Smooth muscle cell (in vitro differentiated cells): ENCODE results near the gene KRTAP15-1. TPM values are rescaled to one million over a fixed set of nuclear protein-coding genes. Genes with fewer than 3 reads are reported as not detected.

Experiments
- DNase-seq: peaks from one replicate; lab custom pipeline; 2025; ENCODE audit not compliant: unreplicated experiment; lab: John Stamatoyannopoulos, UW
- H2AFZ ChIP-seq: fragments of 200-600 bp; sonication (generic); 2 replicates; pipeline ENCODE4 v1.6.0; 2016; ENCODE audit warnings: antibody characterized with exemption, low read depth, mild to moderate bottlenecking
- H3F3A ChIP-seq: fragments of 200-600 bp; sonication (generic); 2 replicates; pipeline ENCODE4 v1.6.0; 2017; ENCODE audit warnings: antibody characterized with exemption, low read depth
- H3K27ac ChIP-seq: fragments of 200-600 bp; sonication (generic); 2 replicates; pipeline ENCODE4 v1.5.1; 2016; ENCODE audit warnings: low read depth, mild to moderate bottlenecking
- H3K27me3 ChIP-seq: fragments of 200-600 bp; sonication (generic); 2 replicates; pipeline ENCODE4 v1.6.1; 2016; ENCODE audit warnings: low read depth, mild to moderate bottlenecking
- H3K36me3 ChIP-seq: fragments of 200-600 bp; sonication (generic); 2 replicates; pipeline ENCODE4 v1.5.1; 2016; ENCODE audit warnings: low read depth
- H3K4me1 ChIP-seq: fragments of 200-600 bp; sonication (generic); 2 replicates; pipeline ENCODE4 v1.5.1; 2016; ENCODE audit warnings: low read depth
- H3K4me2 ChIP-seq: fragments of 200-600 bp; sonication (generic); 2 replicates; pipeline ENCODE4 v1.6.0; 2016; ENCODE audit warnings: mild to moderate bottlenecking
- H3K4me3 ChIP-seq: fragments of 200-600 bp; sonication (generic); 2 replicates; pipeline ENCODE4 v1.5.1; 2016; ENCODE audit warnings: mild to moderate bottlenecking
- H3K79me2 ChIP-seq: fragments of 200-600 bp; sonication (generic); 2 replicates; pipeline ENCODE4 v1.6.0; 2016; ENCODE audit warnings: low read depth, mild to moderate bottlenecking
- H3K9ac ChIP-seq: fragments of 200-600 bp; sonication (generic); 2 replicates; pipeline ENCODE4 v1.6.0; 2016; ENCODE audit warnings: low read depth
- H3K9me3 ChIP-seq: fragments of 200-600 bp; sonication (generic); replicated peaks from 2 replicates; pipeline ENCODE4 v1.5.1; 2016; ENCODE audit warnings: low read depth
- H4K20me1 ChIP-seq: fragments of 200-600 bp; sonication (generic); 2 replicates; pipeline ENCODE4 v1.6.0; 2016; ENCODE audit warnings: low read depth
- WGBS: methylation state at CpG from one replicate; pipeline ENCODE4 v1.1.7; 2016; ENCODE audit warnings: low lambda C conversion rate; 5-methylcytosine and 5-hydroxymethylcytosine counted together
- polyA plus RNA-seq: library from polyadenylated mRNA; unstranded; fragments of >200 nt; fragmentation: Nextera tagmentation; extraction: Ambion mirVana; gene quantifications from 2 replicates; pipeline ENCODE4 v1.2.1, GENCODE V29; 2016
- total RNA-seq: library from RNA; depleted of rRNA; stranded (reverse); fragments of >200 nt; gene quantifications from 2 replicates; pipeline ENCODE4 v1.2.3, GENCODE V29; 2014
- TF ChIP-seq, protein P1 (sequence below): fragments of 200-600 bp; sonication (generic); IDR thresholded peaks from 2 replicates; pipeline ENCODE4 v1.5.1; 2017; ENCODE audit warnings: borderline replicate concordance, mild to moderate bottlenecking, antibody characterized with exemption; ENCODE audit not compliant: insufficient read depth, poor library complexity, severe bottlenecking

KRTAP15-1 gene, protein sequence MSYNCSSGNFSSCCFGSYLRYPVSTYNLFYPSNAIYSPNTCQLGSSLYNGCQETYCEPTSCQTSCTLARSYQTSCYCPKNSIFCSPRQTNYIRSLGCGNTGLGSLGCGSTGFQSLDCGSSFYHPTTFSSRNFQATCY
- total RNA-seq, result not detected in 2 replicates
- polyA plus RNA-seq, result not detected in 2 replicates

DNA sequence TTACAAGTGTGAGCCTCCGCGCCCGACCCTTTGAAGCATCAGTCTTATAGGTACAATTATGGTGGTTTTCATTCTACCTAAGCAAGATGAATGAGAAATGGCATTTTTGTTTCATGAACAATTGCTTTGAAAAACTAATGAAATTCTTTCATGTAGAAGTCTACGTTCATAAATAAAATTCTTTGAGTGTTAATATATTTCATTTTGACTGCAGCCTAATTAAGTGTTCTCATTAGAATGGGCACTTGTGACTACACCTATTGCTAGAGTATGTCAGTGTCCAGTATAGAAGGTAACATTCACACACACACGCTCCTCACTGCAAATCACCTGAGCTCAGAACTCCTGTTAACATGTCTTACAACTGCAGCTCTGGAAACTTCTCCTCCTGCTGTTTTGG, at the start of gene KRTAP15-1:
Gene KRTAP15-1 (plus strand): TSS at position 301 of the 400 bp plus-strand sequence. CDS start 53 bp downstream, at position 354.
- H4K20me1 ChIP-seq, result no peaks in the 10 kb centered on the region
- DNase-seq, result no peak
- 95% methylated on average over 5 of the region's 5 CpGs for WGBS

DNA sequence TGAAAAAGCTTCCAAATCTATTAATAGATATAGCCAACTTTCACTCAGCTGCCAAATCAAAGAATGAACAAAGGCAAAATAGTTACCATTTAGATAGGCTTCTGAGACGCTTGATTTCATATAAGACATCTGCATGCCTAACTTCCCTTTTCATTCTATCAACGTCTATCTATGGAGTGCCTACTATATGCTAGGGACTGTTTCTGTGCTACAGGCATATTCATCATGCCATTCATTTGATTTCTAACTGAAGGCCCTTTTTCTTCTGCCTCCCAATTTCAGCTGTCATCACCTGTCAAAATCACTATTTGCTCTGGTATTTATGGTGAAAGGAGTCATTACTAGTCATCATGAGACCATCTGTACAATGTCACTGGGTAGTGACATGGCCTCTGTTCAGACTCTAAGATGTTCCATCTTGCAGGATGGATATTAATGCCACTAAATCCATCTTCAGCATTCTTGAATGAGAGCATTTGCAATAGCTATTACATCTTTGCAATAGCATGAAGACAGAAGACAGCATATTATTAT, 48.5 kb upstream of the KRTAP15-1 start:
- H3K27ac ChIP-seq, result no peak overlapping the region

More for the DNA sequence above, at the start of gene KRTAP15-1:
- Histone ChIP-seq H3K4me1 (no peaks in the 10 kb centered on the region), H3K27me3 (no peaks in the 10 kb centered on the region), H3K79me2 (no peaks in the 10 kb centered on the region), H3K9me3 (no peaks in the 10 kb centered on the region), H3F3A (no peaks in the 10 kb centered on the region), H3K4me3 (no peak within 1 kb of the TSS), H3K4me2 (no peak within 1 kb of the TSS), H3K27ac (no peak within 1 kb of the TSS), H3K36me3 (no peaks in the 10 kb centered on the region), H3K9ac (no peak within 1 kb of the TSS), H2AFZ (no peak within 1 kb of the TSS)
- TF ChIP-seq, protein P1, sequence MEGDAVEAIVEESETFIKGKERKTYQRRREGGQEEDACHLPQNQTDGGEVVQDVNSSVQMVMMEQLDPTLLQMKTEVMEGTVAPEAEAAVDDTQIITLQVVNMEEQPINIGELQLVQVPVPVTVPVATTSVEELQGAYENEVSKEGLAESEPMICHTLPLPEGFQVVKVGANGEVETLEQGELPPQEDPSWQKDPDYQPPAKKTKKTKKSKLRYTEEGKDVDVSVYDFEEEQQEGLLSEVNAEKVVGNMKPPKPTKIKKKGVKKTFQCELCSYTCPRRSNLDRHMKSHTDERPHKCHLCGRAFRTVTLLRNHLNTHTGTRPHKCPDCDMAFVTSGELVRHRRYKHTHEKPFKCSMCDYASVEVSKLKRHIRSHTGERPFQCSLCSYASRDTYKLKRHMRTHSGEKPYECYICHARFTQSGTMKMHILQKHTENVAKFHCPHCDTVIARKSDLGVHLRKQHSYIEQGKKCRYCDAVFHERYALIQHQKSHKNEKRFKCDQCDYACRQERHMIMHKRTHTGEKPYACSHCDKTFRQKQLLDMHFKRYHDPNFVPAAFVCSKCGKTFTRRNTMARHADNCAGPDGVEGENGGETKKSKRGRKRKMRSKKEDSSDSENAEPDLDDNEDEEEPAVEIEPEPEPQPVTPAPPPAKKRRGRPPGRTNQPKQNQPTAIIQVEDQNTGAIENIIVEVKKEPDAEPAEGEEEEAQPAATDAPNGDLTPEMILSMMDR, result no peak

DNA sequence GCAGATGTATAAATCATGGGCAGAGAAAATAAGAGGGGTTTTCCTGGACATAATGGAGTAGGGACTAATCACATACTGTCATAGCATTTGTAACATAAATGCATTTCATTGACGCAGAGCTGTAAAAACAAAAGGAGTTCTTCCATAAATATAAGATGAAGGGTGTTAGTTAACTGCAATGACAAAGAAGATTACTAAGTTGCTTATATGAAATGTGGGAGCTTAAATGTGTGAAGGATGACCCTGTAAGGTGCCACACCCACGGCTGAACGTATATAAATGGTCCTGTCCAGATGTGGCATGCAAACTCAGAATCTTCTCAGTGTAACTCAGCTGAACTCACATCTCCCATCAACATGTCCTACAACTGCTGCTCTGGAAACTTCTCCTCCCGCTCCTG, 44.3 kb upstream of the KRTAP15-1 start, which contains the start of gene KRTAP13-1:
Gene KRTAP13-1 (plus strand): TSS at position 301 of the 400 bp plus-strand sequence. CDS start 56 bp downstream, at position 357.
- no peak within 1 kb of the TSS for H3K9ac ChIP-seq
- no peaks in the 10 kb centered on the region for H3K27me3 ChIP-seq
- H4K20me1 ChIP-seq, result no peaks in the 10 kb centered on the region
- H3F3A ChIP-seq, result no peaks in the 10 kb centered on the region
- H3K9me3 ChIP-seq, result no peaks in the 10 kb centered on the region
- 93% methylated on average over 4 of the region's 4 CpGs for WGBS
- H3K4me3 ChIP-seq, result no peak within 1 kb of the TSS
- DNase-seq, result no peak
- no peak within 1 kb of the TSS for H2AFZ ChIP-seq
- TF ChIP-seq, protein P1, result no peak
- no peaks in the 10 kb centered on the region for H3K36me3 ChIP-seq
- no peaks in the 10 kb centered on the region for H3K4me1 ChIP-seq
- no peak within 1 kb of the TSS for H3K4me2 ChIP-seq
- H3K79me2 ChIP-seq, result no peaks in the 10 kb centered on the region
- H3K27ac ChIP-seq, result no peak within 1 kb of the TSS

More for the DNA sequence above, 48.5 kb upstream of the KRTAP15-1 start:
- Histone ChIP-seq H3K36me3 (no peaks in the 10 kb centered on the region), H3K9me3 (no peaks in the 10 kb centered on the region), H3K4me2 (no peak overlapping the region), H3F3A (no peaks in the 10 kb centered on the region), H3K27me3 (no peaks in the 10 kb centered on the region), H3K9ac (no peak overlapping the region), H4K20me1 (no peaks in the 10 kb centered on the region), H3K79me2 (no peaks in the 10 kb centered on the region), H3K4me3 (no peak overlapping the region), H3K4me1 (no peaks in the 10 kb centered on the region), H2AFZ (no peak overlapping the region)
- 81% methylated on average over 2 of the region's 2 CpGs for WGBS
- DNase-seq, result no peak
- TF ChIP-seq, protein P1, result no peak
